HepG2 (cell line): ENCODE results near the gene ANKRD31.
"Not testable (repeated sequence)": the region's sequence is repeated elsewhere in the genome, so short reads cannot be mapped to it uniquely, and the experiment has no call there.

Experiments used
- AHR ChIP-seq: IDR thresholded peaks from 2 replicates; pipeline ENCODE4 v1.6.1; 2018; ENCODE audit warnings: missing genetic modification reagents, missing compliant biosample characterization
- ERF ChIP-seq: IDR thresholded peaks from 2 replicates; pipeline ENCODE4 v1.6.1; 2018; ENCODE audit warnings: missing biosample characterization, missing genetic modification reagents
- NR3C1 ChIP-seq: sonication (generic); formaldehyde crosslinking; IDR thresholded peaks from 2 replicates; pipeline ENCODE4 v1.4.0; 2020; ENCODE audit warnings: missing genetic modification reagents
- POLR2A ChIP-seq, 2 experiments: IDR thresholded peaks; 2 replicates each; pipeline ENCODE4 v1.6.1; 2011; ENCODE audit warnings: low read depth in 2 of 2, low read length in 2 of 2, mild to moderate bottlenecking in 1 of 2, moderate library complexity in 1 of 2; ENCODE audit not compliant: insufficient read depth in 1 of 2
- RFX5 ChIP-seq: IDR thresholded peaks from 2 replicates; pipeline ENCODE4 v1.6.1; 2011; ENCODE audit warnings: low read depth, low read length, improper control_type of control experiment
- SMC3 ChIP-seq: IDR thresholded peaks from 2 replicates; pipeline ENCODE4 v1.6.1; 2011; ENCODE audit warnings: low read length, improper control_type of control experiment
- ZNF510 ChIP-seq: sonication (generic); formaldehyde crosslinking; IDR thresholded peaks from 2 replicates; pipeline ENCODE4 v1.4.0; 2020; ENCODE audit warnings: low read depth, mild to moderate bottlenecking, missing genetic modification reagents
- ZNF772 ChIP-seq: sonication (generic); formaldehyde crosslinking; IDR thresholded peaks from 2 replicates; pipeline ENCODE4 v1.5.0; 2020; ENCODE audit warnings: mild to moderate bottlenecking, missing genetic modification reagents
- TF ChIP-seq, protein P1 (sequence below): sonication (generic); formaldehyde crosslinking; IDR thresholded peaks from 2 replicates; pipeline ENCODE4 v1.4.0; 2020; ENCODE audit warnings: mild to moderate bottlenecking, missing genetic modification reagents
- TF ChIP-seq, protein P2 (sequence below): sonication (generic); formaldehyde crosslinking; IDR thresholded peaks from 2 replicates; pipeline ENCODE4 v1.5.0; 2020; ENCODE audit warnings: mild to moderate bottlenecking, missing genetic modification reagents, moderate library complexity

DNA sequence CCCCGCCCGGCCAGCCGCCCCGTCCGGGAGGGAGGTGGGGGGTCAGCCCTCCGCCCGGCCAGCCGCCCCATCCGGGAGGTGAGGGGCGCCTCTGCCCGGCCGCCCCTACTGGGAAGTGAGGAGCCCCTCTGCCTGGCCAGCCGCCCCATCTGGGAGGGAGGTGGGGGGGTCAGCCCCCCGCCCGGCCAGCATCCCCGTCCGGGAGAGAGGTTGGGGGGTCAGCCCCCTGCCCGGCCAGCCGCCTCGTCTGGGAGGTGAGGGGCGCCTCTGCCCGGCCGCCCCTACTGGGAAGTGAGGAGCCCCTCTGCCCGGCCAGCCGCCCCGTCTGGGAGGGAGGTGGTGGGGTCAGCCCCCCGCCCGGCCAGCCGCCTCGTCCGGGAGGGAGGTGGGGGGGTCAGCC is 33.9 kb upstream of the ANKRD31 start:
- TF ChIP-seq ZNF772; RFX5; ERF; POLR2A (IDR thresholded peaks at IDR 0.05; ENCODE audit: insufficient read depth in 1 of 2, low read depth in 2 of 2, low read length in 2 of 2); AHR (CRISPR knock-in tag); NR3C1; ZNF510 (CRISPR knock-in tag); SMC3: not testable (repeated sequence)
- TF ChIP-seq, protein P1, sequence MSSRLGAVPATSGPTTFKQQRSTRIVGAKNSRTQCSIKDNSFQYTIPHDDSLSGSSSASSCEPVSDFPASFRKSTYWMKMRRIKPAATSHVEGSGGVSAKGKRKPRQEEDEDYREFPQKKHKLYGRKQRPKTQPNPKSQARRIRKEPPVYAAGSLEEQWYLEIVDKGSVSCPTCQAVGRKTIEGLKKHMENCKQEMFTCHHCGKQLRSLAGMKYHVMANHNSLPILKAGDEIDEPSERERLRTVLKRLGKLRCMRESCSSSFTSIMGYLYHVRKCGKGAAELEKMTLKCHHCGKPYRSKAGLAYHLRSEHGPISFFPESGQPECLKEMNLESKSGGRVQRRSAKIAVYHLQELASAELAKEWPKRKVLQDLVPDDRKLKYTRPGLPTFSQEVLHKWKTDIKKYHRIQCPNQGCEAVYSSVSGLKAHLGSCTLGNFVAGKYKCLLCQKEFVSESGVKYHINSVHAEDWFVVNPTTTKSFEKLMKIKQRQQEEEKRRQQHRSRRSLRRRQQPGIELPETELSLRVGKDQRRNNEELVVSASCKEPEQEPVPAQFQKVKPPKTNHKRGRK, result not testable (repeated sequence)
- TF ChIP-seq, protein P2, sequence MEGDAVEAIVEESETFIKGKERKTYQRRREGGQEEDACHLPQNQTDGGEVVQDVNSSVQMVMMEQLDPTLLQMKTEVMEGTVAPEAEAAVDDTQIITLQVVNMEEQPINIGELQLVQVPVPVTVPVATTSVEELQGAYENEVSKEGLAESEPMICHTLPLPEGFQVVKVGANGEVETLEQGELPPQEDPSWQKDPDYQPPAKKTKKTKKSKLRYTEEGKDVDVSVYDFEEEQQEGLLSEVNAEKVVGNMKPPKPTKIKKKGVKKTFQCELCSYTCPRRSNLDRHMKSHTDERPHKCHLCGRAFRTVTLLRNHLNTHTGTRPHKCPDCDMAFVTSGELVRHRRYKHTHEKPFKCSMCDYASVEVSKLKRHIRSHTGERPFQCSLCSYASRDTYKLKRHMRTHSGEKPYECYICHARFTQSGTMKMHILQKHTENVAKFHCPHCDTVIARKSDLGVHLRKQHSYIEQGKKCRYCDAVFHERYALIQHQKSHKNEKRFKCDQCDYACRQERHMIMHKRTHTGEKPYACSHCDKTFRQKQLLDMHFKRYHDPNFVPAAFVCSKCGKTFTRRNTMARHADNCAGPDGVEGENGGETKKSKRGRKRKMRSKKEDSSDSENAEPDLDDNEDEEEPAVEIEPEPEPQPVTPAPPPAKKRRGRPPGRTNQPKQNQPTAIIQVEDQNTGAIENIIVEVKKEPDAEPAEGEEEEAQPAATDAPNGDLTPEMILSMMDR (CRISPR knock-in tag), result not testable (repeated sequence)
